HepG2 (cell line): ENCODE results near the gene MT1A. TPM values are rescaled to one million over a fixed set of nuclear protein-coding genes. Genes with fewer than 3 reads are reported as not detected.

Experiments used
- ATF7-NPFF ChIP-seq: sonication (generic); formaldehyde crosslinking; IDR thresholded peaks from 2 replicates; pipeline ENCODE4 v1.8.1; 2023; ENCODE audit warnings: mild to moderate bottlenecking, low read depth, missing genetic modification reagents, moderate library complexity
- CC2D1A ChIP-seq: sonication (generic); formaldehyde crosslinking; IDR thresholded peaks from 2 replicates; pipeline ENCODE4 v1.8.1; 2023; ENCODE audit warnings: mild to moderate bottlenecking, missing genetic modification reagents
- HNRNPH1 ChIP-seq: fragments of 200-400 bp; formaldehyde crosslinking; optimal IDR thresholded peaks from 2 replicates; pipeline ENCODE3; 2017; ENCODE audit warnings: mild to moderate bottlenecking, low read depth, low read length
- RBAK ChIP-seq: sonication (generic); formaldehyde crosslinking; IDR thresholded peaks from 2 replicates; pipeline ENCODE4 v1.5.1; 2020; ENCODE audit warnings: mild to moderate bottlenecking, missing genetic modification reagents
- SIX1 ChIP-seq: sonication (generic); formaldehyde crosslinking; IDR thresholded peaks from 2 replicates; pipeline ENCODE4 v1.4.0; 2020; ENCODE audit warnings: missing genetic modification reagents, borderline replicate concordance
- YY1 ChIP-seq: IDR thresholded peaks from 2 replicates; pipeline ENCODE4 v1.6.1; 2011; ENCODE audit warnings: low read length, low read depth, moderate library complexity, mild to moderate bottlenecking; ENCODE audit not compliant: insufficient read depth, insufficient replicate concordance
- ZBTB7A ChIP-seq: sonication (generic); formaldehyde crosslinking; IDR thresholded peaks from 2 replicates; pipeline ENCODE4 v1.8.0; 2022; ENCODE audit warnings: mild to moderate bottlenecking, missing genetic modification reagents
- ZNF432 ChIP-seq: sonication (generic); formaldehyde crosslinking; IDR thresholded peaks from 2 replicates; pipeline ENCODE4 v1.5.0; 2020; ENCODE audit warnings: missing genetic modification reagents, mild to moderate bottlenecking, borderline replicate concordance
- ZNF557 ChIP-seq: sonication (generic); formaldehyde crosslinking; IDR thresholded peaks from 2 replicates; pipeline ENCODE4 v1.4.0; 2020; ENCODE audit warnings: missing genetic modification reagents
- ZNF567 ChIP-seq: sonication (generic); formaldehyde crosslinking; IDR thresholded peaks from 2 replicates; pipeline ENCODE4 v1.8.1; 2023; ENCODE audit warnings: mild to moderate bottlenecking, missing genetic modification reagents, borderline replicate concordance
- polyA plus RNA-seq, 8 experiments: library from polyadenylated mRNA; depleted of rRNA in 3 of 8; stranded (reverse) in 7 of 8; unstranded in 1 of 8; fragments of >200 nt; fragmentation: Illumina TruSeq in 4 of 8; extraction: Trizol in 4 of 8; gene quantifications; 2 replicates each; pipeline versions ENCODE4 v1.2.1 to v1.2.3, GENCODE V29; 2011 to 2016; ENCODE audit warnings: low read depth in 4 of 8, missing spikeins in 1 of 8, mixed read lengths in 1 of 8; ENCODE audit not compliant: insufficient read depth in 1 of 8
- total RNA-seq, 5 experiments: library from RNA; depleted of rRNA; stranded (reverse); fragments of >200 nt; fragmentation: Illumina TruSeq; extraction: Trizol; gene quantifications; 2 replicates each; pipeline ENCODE4 v1.2.3, GENCODE V29; 2016; ENCODE audit warnings: low read depth in 1 of 5
- TF ChIP-seq, protein P1 (sequence below): sonication (generic); formaldehyde crosslinking; IDR thresholded peaks from 2 replicates; pipeline ENCODE4 v1.4.0; 2020; ENCODE audit warnings: mild to moderate bottlenecking, missing genetic modification reagents
- TF ChIP-seq, protein P2 (sequence below): sonication (generic); formaldehyde crosslinking; IDR thresholded peaks from 2 replicates; pipeline ENCODE4 v1.4.0; 2020; ENCODE audit warnings: missing genetic modification reagents, low read depth, mild to moderate bottlenecking, borderline replicate concordance
- TF ChIP-seq, protein P3 (sequence below): sonication (generic); formaldehyde crosslinking; IDR thresholded peaks from 2 replicates; pipeline ENCODE4 v1.5.1; 2020; ENCODE audit warnings: mild to moderate bottlenecking, missing genetic modification reagents
- TF ChIP-seq, protein P4 (sequence below): sonication (generic); formaldehyde crosslinking; IDR thresholded peaks from 2 replicates; pipeline ENCODE4 v1.9.0; 2021; ENCODE audit warnings: mild to moderate bottlenecking, missing genetic modification reagents
- TF ChIP-seq, protein P5 (sequence below): sonication (generic); formaldehyde crosslinking; conservative IDR thresholded peaks from 2 replicates; pipeline ENCODE4 v1.4.0; 2020; ENCODE audit warnings: missing genetic modification reagents

Gene MT1A
- total and polyA plus RNA-seq, 2 of the 13 experiments (the other 11 are each of a cell fraction or from before 2014, with no cell fraction given), result 8.3 to 10.4 TPM

DNA sequence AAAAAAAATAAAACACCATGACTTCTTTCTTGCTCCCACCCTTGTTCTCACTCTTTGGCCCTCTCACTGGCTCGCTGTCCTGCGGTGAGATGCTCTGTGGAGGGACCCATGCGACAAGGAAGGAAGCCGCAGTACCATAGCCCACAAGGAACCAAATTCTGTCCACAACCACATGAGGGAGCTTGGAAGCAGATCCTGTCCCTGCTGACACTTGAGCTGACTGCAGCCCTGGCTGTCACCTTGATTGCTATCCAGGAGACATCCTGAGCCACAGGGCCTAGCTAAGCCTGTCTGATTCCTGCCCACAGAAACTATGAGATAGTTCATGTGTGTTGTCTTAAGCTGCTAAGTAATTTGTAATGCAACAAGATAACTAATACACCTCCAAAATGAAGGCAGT lies 34.9 kb upstream of the MT1A start (continued):
- TF ChIP-seq, protein P1, sequence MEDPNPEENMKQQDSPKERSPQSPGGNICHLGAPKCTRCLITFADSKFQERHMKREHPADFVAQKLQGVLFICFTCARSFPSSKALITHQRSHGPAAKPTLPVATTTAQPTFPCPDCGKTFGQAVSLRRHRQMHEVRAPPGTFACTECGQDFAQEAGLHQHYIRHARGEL, result 0 out of 2 replicates have a peak, but pooled peaks have one; percentile 51
- TF ChIP-seq, protein P2, sequence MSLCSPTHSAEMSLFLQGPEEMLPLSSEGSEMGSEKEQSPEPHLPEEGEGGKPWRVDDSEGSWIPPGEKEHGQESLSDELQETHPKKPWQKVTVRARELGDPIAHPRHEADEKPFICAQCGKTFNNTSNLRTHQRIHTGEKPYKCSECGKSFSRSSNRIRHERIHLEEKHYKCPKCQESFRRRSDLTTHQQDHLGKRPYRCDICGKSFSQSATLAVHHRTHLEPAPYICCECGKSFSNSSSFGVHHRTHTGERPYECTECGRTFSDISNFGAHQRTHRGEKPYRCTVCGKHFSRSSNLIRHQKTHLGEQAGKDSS (CRISPR knock-in tag), result 0 out of 2 replicates have a peak, but pooled peaks have one; percentile 23
- TF ChIP-seq ZNF567 (CRISPR knock-in tag), result 0 out of 2 replicates have a peak, but pooled peaks have one; percentile 83
- TF ChIP-seq, protein P3, sequence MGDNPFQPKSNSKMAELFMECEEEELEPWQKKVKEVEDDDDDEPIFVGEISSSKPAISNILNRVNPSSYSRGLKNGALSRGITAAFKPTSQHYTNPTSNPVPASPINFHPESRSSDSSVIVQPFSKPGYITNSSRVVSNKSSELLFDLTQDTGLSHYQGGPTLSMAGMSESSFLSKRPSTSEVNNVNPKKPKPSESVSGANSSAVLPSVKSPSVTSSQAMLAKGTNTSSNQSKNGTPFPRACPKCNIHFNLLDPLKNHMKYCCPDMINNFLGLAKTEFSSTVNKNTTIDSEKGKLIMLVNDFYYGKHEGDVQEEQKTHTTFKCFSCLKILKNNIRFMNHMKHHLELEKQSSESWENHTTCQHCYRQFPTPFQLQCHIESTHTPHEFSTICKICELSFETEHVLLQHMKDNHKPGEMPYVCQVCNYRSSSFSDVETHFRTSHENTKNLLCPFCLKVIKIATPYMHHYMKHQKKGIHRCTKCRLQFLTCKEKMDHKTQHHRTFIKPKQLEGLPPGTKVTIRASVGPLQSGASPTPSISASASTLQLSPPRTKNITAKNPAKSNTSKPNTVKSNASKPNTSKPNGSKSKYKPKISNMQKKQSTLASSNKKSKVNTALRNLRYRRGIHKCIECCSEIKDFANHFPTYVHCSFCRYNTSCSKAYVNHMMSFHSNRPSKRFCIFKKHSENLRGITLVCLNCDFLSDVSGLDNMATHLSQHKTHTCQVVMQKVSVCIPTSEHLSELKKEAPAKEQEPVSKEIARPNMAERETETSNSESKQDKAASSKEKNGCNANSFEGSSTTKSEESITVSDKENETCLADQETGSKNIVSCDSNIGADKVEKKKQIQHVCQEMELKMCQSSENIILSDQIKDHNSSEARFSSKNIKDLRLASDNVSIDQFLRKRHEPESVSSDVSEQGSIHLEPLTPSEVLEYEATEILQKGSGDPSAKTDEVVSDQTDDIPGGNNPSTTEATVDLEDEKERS (CRISPR knock-in tag), result no peak
- no peak for TF ChIP-seq ATF7-NPFF
- TF ChIP-seq HNRNPH1, result no peak
- no peak for TF ChIP-seq YY1
- peak; percentile 83; the same call in 1 of the 2 replicates for TF ChIP-seq SIX1 (CRISPR knock-in tag)
- TF ChIP-seq ZNF557, result no peak
- no peak for TF ChIP-seq RBAK (CRISPR knock-in tag)
- TF ChIP-seq ZBTB7A (CRISPR knock-in tag), result no peak
- TF ChIP-seq, protein P4, sequence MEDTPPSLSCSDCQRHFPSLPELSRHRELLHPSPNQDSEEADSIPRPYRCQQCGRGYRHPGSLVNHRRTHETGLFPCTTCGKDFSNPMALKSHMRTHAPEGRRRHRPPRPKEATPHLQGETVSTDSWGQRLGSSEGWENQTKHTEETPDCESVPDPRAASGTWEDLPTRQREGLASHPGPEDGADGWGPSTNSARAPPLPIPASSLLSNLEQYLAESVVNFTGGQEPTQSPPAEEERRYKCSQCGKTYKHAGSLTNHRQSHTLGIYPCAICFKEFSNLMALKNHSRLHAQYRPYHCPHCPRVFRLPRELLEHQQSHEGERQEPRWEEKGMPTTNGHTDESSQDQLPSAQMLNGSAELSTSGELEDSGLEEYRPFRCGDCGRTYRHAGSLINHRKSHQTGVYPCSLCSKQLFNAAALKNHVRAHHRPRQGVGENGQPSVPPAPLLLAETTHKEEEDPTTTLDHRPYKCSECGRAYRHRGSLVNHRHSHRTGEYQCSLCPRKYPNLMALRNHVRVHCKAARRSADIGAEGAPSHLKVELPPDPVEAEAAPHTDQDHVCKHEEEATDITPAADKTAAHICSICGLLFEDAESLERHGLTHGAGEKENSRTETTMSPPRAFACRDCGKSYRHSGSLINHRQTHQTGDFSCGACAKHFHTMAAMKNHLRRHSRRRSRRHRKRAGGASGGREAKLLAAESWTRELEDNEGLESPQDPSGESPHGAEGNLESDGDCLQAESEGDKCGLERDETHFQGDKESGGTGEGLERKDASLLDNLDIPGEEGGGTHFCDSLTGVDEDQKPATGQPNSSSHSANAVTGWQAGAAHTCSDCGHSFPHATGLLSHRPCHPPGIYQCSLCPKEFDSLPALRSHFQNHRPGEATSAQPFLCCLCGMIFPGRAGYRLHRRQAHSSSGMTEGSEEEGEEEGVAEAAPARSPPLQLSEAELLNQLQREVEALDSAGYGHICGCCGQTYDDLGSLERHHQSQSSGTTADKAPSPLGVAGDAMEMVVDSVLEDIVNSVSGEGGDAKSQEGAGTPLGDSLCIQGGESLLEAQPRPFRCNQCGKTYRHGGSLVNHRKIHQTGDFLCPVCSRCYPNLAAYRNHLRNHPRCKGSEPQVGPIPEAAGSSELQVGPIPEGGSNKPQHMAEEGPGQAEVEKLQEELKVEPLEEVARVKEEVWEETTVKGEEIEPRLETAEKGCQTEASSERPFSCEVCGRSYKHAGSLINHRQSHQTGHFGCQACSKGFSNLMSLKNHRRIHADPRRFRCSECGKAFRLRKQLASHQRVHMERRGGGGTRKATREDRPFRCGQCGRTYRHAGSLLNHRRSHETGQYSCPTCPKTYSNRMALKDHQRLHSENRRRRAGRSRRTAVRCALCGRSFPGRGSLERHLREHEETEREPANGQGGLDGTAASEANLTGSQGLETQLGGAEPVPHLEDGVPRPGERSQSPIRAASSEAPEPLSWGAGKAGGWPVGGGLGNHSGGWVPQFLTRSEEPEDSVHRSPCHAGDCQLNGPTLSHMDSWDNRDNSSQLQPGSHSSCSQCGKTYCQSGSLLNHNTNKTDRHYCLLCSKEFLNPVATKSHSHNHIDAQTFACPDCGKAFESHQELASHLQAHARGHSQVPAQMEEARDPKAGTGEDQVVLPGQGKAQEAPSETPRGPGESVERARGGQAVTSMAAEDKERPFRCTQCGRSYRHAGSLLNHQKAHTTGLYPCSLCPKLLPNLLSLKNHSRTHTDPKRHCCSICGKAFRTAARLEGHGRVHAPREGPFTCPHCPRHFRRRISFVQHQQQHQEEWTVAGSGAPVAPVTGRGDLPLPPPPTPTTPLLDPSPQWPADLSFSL, result no peak
- TF ChIP-seq, protein P5, sequence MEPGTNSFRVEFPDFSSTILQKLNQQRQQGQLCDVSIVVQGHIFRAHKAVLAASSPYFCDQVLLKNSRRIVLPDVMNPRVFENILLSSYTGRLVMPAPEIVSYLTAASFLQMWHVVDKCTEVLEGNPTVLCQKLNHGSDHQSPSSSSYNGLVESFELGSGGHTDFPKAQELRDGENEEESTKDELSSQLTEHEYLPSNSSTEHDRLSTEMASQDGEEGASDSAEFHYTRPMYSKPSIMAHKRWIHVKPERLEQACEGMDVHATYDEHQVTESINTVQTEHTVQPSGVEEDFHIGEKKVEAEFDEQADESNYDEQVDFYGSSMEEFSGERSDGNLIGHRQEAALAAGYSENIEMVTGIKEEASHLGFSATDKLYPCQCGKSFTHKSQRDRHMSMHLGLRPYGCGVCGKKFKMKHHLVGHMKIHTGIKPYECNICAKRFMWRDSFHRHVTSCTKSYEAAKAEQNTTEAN (CRISPR knock-in tag), result no peak
- TF ChIP-seq ZNF432 (CRISPR knock-in tag), result no peak
- no peak for TF ChIP-seq CC2D1A
